Amniotic epithelial cell (primary cell): ENCODE measurements around the gene ADARB1.

ENCODE experiments used
- DNase-seq: peaks from one replicate; pipeline ENCODE4 v3.0.0-alpha.2; 2010; ENCODE audit warnings: low read depth

The ADARB1 gene

DNA sequence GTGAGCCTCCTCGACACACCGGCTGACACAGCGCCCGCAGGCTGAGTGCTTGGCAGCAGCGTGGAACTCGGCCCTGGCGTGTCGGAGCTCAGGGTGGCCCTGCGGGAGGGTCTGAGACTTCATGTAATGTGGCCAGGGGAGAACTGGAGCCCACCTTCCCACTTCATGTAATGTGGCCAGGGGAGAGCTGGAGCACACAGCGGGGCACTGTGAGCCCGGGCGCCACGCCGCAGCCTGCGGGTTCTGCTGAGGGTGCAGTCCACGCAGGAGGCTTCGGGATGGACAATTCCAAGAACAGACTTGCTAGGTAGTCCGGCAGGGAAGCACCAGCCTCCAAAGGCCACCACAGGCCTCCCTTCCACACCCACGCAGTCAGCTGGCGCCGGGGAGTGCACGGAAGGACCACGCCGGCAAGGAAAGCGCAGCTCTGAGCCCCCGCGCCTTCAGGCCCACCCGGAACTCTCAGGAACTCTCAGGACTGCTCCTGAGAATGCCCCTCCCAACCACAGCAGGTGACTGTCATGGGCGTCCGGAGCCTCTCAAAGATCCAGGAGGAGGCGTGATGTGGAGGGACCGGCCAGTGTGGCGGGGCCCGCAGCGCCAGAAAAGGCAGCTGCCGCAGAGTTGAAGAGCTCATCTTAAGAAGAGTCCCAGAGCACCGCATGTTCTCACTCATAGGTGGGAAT, 19.3 kb upstream of the ADARB1 start:
- DNase-seq = no peak

DNA sequence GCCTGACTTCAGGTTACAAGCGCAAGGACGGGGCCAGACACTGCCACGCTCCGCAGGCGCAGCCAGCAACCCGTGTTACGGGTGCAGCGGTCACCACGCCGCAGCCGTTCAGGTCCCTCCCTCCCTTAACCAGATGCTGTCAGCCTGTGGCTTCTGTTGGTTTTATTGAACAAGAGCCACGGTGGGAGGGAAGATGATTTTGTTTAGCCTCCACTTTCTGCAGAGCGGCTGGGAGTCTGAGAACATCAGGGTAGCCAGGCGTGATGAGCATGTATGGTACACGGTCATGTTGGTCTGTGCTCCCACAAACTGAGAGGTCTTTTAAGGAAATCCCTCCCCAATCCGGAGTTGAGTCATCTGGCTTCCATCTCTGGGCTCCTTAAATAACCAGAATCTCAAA, 18.5 kb upstream of the ADARB1 start:
- no peak for DNase-seq

DNA sequence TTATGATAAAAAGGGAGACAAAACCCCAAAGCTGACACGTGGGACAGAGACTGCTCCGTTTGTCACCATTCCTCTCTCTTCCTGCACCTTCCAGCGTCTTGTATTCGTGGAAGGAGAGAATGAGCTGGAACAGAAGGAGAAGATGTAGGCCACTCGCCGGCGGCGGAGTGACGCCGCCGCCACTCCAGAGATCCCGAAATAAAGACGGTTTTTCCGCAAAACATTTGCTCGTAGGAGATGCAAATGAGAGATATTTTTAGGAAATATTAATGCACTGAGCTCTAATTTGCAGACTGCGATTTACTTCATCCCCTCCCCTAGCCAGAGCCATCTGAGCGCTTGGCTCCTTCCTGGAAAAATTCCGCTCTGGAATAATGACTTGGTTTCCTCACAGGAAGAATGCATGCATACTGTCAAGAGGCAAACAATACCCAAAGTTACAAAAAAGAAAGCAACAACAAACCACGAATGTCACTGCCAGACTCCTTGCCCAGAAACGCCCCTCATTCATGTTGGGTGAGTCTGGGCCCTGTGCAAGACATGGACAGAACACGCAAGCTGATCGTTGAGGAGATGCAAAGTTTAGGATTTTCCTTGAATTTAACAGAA, 18.0 kb upstream of the ADARB1 start:
- DNase-seq = no peak

DNA sequence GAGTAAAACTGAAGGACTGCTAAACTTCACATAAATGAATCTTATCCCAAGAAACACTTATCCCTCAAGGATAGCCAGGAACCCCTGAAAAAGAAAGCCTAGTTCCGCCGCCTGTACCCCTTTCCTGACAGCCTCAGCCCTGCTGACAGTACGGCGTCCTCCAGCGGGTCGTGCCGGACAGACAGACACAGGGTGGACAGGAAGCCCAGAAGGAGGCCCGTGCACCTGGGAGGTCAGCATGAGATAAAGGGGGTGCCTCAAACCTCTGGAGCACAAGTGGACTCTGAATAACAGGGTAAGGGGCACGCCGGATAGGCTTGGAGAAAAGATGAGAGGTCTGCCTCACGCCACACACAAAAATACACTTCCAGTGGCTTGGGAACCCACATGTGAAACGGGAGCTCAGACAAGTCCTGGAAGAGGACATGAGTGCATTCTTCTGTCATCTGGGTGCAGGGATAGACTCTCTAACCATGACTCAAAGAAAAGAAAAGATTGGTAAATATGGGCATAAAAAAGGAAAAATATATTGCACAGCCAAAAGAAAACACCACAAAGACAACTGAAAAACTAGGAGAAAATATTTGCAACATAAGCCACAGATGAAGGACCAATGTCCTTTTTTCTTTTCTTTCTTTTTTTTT, 17.3 kb upstream of the ADARB1 start:
- DNase-seq = no peak

DNA sequence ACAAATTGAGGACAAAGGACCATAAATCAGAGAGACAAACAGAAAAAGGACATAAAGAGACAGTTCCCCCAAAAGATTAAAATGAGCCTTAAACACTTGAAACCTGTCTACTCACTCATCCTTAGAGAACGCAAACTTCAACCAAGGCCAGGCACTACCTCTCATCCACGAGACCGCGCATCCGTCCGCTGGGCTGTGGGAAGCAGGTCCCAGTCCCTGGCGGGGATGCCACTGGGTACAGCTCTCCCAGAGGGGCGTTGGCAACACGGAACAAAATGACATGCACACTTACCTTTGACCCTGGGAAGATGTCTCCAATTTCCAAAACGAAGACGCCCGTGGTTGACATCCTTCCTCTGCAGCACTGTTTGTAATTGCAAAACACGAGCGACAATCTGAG, 16.5 kb upstream of the ADARB1 start:
- DNase-seq = no peak

DNA sequence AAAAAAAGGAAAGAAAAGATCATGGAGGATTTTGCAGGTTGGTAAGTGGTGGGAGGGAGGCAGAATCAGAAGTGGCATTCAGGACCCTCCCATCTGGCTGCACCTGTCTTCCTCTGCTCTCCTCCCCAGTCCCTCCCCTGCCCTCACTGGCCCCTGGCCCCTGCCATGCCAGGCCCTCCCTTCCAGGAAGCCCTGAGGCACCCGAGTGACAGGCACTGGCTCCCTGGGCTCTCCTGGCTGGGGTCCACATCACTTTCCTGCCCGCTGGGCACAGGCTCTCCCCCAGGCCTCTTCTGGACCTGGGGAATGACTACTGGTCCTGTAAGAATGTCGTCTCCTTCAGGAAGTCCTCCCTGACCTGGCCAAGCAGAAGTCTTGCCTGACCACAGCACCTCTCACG, 15.3 kb upstream of the ADARB1 start:
- no peak for DNase-seq

DNA sequence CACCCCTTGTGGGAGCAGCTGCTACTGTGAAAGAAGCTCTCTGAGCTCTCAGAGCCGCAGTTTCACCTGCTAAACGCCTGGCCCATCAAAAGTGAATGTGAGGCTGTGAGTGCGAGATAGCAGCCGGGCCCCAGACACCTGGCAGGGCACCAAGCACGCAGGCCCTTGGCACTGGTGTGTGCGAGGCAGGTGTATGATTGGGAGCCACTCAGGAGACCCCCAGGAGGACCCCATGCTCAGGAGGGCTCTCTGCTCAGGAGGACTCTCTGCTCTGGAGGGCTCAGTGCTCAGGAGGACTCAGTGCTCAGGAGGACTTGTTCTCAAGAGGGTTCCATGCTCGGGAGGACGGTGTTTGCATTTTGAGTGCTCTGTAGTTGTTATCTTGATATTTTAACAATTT, 14.3 kb upstream of the ADARB1 start:
- no peak for DNase-seq

DNA sequence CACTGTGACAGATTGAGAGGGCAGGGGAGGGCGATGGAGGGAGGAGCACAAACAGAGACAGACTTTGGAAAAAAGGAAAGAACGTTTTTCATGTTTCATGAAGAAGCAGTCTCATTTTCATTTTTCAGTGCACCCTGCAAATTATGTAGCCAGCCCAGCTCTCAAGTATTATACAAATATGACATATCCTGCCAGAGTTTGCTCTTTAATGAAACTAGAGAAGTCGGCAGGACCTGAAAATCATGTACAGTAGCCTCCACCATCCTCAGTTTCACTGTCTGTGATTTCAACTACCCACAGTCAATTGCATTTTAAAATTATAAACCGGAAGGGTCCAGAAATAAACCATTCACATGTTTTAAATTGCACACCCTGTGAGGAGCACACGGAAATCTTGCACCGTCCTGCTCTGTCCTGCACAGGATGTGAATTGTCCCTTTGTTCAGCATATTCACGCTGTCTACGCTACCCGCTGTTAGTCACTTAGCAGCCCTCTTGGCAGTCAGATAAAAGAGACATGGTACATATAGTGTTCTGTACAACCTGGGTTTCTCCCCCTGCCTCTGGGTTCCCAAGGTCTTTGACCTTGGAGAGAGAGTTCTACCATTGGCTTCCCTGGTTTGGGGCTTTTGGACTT, 13.6 kb upstream of the ADARB1 start:
- DNase-seq = no peak

DNA sequence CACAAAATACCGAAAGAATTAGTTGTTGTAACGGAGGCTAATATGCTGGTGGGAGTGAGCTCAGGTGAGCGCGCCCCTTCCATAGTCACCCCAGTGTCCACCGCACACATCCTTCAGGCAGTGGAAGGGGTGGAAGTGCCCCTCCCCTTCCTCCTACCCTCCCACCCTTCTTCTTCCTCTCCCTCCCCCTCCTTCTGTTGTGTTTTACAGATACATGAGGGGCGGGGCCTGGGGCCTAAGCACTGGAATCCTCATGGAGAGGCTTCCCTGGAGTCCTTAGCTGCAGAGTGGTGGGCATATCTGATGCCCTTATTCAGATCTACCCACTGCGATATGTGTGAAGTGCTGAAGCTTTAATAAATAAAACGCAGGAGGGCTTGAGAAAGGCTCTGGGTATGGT, 10.3 kb upstream of the ADARB1 start:
- DNase-seq = no peak

DNA sequence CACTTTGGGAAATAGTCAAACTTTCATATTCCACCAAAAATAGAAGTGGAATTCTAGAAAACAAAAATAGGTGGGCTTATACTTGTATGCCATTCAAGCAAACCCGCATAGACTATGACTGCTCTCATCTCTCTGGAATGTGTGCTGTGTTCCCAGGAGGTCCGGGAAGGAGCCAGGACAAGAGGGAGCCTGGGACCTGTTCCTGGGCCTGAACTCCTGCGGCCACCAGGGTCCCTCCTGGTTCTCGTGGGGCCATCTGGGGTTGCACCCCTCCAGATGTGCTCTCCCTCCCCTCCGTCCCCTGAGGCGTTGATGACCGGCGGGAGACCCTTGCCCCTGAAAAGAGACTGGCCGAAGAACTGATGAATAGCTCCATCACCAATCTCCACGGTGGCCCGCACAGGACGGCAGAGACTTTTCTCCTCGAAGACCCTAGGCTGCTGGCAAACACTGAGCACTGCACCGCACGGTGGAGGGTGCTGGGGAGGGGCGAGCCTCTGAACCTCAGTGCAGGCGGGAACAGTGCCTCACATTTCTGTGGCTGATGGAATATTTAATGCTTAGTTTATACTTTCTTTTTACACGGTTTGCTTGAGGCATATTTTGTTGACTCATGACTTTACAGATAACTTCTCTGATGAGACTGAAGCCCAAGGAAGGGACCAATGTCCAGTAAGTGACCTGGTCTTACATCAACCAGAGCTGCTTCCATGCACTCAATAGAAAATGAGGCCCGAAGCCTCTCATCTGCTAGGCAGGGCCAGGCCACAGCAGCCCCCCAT, 9.6 kb upstream of the ADARB1 start:
- DNase-seq = no peak

DNA sequence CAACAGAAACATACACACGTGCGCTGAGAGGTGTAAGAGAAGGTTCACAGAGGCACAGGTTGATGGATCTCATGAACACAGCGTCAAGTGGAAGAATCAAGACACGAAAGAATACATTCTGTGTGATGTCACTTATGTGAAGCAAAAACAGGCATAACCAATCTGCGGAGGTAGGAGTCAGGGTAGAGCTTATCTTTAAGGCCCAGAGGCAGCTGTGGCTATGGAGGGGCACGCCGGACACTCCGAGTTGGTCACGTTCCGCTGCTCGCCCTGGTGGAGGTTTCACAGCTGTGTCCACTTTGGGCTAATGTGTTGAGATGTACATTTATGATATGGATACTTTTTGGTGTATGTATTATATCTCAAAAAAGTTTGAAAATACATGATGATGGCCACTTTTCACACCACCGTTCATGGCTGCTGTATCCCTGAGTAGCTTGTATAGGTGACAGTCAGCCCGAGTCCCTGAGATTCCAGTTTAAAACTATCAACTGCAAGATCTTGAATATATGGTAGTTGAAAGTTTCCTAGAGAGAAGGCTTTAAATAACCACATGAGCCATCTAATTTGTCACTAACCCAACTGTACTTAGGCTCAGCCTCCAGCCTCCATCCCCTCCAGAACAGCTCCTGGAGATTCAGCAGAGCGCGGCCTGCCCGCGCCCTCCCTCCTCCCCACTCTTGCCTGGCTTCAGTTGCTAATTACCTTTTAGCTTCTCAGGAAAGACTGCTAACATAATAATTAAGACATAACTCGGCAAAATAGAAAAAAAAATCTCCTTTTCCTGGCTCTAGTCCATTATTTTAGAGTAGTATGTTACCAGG, 6.7 kb upstream of the ADARB1 start:
- DNase-seq = no peak

DNA sequence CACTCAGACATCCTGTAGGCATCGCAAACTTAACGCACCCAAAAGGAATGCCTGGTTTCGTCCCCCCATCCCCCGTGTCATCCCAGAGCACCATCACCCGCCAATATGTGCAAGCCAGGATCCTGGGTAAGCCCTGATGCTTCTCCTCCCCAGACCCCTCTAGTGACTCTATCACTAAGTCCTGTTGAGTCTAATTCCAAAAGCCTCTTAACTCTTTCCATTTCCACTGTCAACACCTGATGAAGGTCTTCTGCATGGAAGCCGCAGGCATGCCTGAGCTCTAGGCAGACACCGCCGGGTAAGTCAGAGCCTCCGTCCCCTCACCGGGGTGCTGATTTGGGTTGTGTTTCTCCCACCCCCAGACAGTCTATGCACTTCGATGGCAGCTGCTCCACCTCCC, 5.3 kb upstream of the ADARB1 start:
- no peak for DNase-seq

DNA sequence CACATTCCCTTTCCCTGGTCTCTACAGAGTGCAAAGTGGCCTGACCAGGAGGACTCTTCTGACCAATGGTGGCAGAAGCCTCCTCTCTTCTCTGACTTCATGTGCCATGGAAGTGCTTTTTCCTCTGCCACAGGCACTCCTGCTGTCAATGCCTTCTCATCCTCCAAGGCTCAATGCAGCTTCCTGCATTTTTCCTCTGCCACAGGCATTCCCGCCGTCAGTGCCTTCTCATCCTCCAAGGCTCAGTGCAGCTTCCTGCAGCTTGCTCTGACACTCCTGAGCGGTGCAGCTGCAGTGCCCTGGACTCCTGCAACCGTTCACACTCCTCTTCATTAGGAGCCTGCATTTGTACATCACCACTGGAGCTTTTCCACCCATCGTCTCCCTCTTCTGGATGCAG, 4.7 kb upstream of the ADARB1 start:
- peak; percentile 36 for DNase-seq

DNA sequence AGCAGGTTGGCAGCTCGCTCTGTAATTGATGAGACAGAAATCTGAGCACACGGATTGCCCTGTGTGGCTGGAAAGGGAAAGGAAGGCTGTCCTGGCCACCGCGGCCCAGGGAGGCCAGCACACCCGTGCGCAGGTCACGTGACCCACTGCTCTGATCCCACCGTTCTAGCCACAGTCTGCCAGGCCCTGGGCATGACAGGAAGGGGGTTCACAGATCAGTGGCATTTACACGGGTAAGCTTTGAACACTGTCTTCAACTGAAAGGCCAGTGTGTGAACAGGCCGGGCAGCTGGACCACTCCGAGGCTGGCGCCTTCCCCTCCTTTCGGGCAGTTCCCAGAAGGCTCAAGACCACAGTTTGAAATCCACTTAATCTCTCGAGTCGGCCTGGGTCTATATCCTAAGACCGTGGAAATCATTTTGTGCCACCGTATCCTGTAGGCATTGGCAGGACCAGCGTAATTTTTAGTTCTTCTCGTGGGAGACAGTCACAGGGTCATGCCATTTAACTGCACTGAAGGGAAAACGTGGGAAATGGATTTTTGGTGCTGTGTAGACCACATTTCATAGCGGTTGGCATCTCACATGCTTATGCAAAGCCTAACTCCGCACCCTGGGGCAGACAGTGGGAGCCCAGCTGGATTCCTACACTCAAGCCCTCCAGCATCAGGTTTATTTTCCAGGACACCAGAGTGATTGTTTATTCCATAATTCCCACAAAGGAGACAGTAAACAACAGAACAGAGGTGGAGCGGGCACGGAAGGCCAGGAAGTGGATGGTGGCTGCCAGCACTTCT, 3.1 kb upstream of the ADARB1 start:
- no peak for DNase-seq

DNA sequence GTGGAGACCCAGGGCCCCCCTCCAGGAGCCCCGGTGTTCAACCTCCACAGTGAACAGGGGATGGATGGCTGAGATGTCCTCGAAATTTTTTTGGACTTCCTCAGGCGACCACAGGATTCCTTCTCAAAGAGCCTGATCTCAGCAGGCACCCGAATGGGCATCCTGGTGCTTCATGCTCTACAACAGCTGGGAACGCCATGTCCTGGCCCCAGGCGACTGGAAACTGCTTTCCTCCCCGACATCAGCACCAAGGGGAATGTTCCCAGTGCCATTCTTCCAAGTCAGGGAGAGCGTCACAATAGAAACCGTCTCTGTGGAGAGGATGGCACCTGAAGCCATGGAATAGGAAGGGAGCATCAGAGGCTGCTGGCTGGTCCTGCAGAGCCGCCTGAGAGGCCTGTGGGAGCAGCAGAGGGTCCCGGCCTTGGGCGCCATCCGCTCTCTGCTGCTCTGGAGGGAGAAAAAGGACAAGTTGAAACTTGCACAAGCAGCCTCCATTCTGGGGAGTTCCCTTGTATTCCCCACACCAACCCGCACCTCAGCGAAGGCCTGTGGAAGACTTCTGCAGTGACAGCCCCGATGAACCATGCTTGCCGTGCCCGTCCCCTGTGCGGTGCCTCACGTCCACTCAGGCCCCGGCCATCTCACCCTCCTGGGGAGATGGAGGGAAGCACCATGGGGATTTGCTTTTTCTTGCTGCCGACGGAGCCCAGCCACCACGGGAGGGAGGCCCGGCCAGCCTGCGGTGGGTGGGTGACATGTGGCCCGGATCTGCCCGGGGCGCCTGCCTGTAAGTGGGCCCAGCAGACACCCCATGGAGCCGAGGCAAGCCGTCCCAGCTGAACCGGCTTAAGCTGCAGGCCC, 2.3 kb upstream of the ADARB1 start:
- no peak for DNase-seq

DNA sequence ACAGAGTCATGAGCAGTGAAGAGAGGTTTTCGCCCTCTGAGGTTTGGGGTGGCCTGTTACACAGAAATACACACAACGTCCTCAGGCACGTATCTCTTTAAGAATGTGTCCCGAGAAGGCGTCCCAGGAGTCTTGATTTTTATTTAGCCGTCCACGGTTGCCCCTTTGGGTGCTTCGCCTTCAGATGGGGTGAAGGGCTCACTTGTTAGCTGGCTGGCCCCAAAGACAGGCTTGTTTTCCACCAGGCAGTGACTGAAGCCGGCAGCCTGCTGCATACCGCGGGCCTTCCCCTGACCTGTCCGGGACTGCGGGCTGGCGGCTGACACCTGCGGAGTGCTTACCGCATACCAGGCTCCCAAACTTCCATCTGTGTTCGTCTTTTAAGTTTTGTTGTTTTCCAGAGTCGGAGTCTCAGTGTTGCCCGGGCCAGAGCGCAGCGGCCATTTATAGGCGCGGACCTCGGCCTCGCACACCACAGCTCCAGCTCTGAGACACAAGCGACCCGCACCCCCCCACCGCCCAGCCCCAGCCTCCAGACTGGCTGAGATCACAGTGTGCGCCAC, 1.6 kb upstream of the ADARB1 start:
- no peak for DNase-seq

DNA sequence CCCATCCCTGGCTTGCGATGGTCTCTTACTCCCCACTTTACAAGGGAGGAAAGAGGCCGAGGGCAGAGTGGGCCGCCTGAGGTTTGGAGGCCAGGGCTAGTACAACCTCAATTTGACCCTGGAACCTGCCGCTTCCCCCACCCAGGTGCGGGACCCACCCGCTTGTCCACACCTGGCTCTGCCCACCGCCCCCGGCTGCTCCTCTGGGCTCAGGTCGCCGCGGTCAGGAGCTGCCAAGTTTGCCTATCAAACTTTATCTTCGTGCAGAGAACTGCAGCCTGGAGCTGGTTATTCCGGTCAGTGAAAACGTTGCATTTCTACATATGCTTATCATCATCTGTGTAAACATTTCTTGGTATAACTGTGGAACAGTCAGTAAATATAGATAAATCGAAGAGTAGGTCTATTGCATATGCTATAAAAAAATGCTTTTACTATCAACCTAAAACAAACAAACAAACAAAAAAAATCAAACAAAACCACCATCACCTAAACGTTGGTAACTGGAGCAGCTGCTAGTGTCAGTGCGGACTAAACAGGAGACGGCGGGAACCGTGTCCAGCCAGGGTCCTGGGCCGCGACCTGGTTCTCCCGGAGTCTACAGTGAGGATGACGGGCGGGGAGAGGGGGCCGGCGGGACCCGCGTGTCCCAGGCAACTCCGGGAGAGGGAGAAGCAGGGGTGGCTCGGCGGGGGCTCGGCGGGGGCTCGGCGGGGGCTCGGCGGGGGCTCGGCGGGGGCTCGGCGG, 906 bp upstream of the ADARB1 start:
- peak; percentile 47 for DNase-seq

DNA sequence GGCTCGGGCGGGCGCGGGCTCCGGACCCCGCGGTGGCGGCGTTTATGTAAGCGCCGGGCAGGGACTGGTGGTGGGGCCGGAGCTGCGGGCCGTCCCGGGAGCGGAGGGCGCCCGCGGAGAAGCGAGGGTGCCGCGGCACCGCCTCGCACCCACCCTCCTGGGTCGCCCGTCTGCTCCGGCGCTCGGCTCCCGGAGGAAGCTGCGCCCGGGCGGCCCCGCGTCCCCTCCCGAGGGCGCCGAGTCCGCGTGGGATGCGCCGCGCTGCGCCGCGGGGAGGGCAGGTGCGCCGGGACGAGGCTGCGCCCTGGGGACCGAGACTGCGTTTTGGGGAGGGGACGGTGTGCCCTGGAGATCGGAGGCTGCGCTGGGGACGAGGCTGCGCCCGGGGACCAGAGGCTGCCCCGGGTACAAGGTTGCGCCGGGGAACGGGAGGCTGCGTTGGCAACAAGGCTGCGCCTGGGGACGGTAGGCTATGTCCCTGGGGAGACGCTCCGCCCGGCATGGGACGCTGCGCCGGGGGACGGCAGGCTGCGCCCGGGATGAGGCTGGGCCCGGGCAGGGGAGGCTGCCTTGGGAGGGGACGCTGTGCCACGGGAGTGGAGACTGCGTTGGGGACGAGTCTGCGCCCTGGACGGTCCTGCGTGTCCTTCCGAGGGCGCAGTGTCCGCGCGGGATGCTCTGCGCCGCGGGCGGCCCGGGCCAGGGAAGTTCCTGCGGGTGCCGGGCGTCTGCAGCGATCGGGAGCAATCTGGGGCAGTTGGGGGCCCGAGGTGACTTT, 627 bp downstream of the ADARB1 start:
- DNase-seq = peak; percentile 33
